Gastroesophageal sphincter (tissue), 4 donors: ENCODE measurements around the gene OR7D4. TPM values are rescaled to one million over a fixed set of nuclear protein-coding genes. Genes with fewer than 3 reads are reported as not detected.
A peak's percentile ranks its signal among the peaks of the same experiment; 100 is the strongest.
"Not testable (repeated sequence)": the region's sequence is repeated elsewhere in the genome, so short reads cannot be mapped to it uniquely, and the experiment has no call there.

ENCODE experiments used
- ATAC-seq: fragments of 150-250 bp; one replicate; pipeline ENCODE4 v1.9.1; 2016; ENCODE audit warnings: mild to moderate bottlenecking, moderate library complexity
- H3K27ac ChIP-seq, 4 donors: fragments of 200-600 bp; sonication (generic) in 3 of 4; 1 replicate in 3 of 4; 2 replicates in 1 of 4; pipeline ENCODE4 v1.5.1; 2016 to 2019
- H3K27me3 ChIP-seq: fragments of 200-600 bp; sonication (generic); one replicate; pipeline ENCODE4 v1.5.1; 2019
- H3K36me3 ChIP-seq, 2 donors: fragments of 200-600 bp; sonication (generic); one replicate each; pipeline ENCODE4 v1.5.1; 2019; ENCODE audit warnings: control low read depth in 1 of 2
- H3K4me1 ChIP-seq, 3 donors: fragments of 200-600 bp; sonication (generic); 1 replicate in 2 of 3; 2 replicates in 1 of 3; pipeline ENCODE4 v1.5.1; 2016 to 2019; ENCODE audit warnings: control low read depth in 2 of 3
- H3K4me3 ChIP-seq, 2 donors: fragments of 200-600 bp; sonication (generic); one replicate each; pipeline ENCODE4 v1.5.1; 2019; ENCODE audit warnings: mild to moderate bottlenecking in 1 of 2, moderate library complexity in 1 of 2
- H3K9me3 ChIP-seq, 3 donors: fragments of 200-600 bp; sonication (generic); one replicate each; pipeline ENCODE4 v1.5.1; 2017 to 2019; ENCODE audit warnings: control low read depth in 2 of 3
- CTCF ChIP-seq, 4 experiments: fragments of 200-600 bp in 2 of 4; fragments of 450-650 bp in 2 of 4; sonication (generic) in 1 of 4; IDR thresholded peaks; one replicate each; pipeline ENCODE4 v1.5.1; 2017 to 2019; ENCODE audit warnings: antibody characterized with exemption in 4 of 4, mild to moderate bottlenecking in 2 of 4, moderate library complexity in 2 of 4
- EP300 ChIP-seq: sonication (generic); formaldehyde crosslinking; IDR thresholded peaks from one replicate; pipeline ENCODE4 v1.6.1; 2017; ENCODE audit warnings: antibody characterized with exemption, mild to moderate bottlenecking
- POLR2A ChIP-seq, 2 donors: fragments of 450-650 bp; IDR thresholded peaks; one replicate each; pipeline ENCODE4 v1.6.1; 2017; ENCODE audit warnings: antibody characterized with exemption in 2 of 2, mild to moderate bottlenecking in 2 of 2, moderate library complexity in 1 of 2
- POLR2AphosphoS5 ChIP-seq: sonication (generic); formaldehyde crosslinking; IDR thresholded peaks from one replicate; pipeline ENCODE4 v1.6.1; 2017; ENCODE audit warnings: antibody characterized with exemption
- WGBS, 2 donors: methylation state at CpG; one replicate each; pipeline ENCODE4 v1.1.5; 2018; ENCODE audit warnings: low coverage in 1 of 2; 5-methylcytosine and 5-hydroxymethylcytosine counted together
- total RNA-seq, 4 donors: library from RNA; depleted of rRNA; stranded (reverse); fragments of >200 nt; gene quantifications; one replicate each; pipeline ENCODE4 v1.1.0, GENCODE V29; 2016

Gene OR7D4
- total RNA-seq = not detected

GRCh38 chr19:9219489-9219888 is at the start of gene OR7D4:
Gene OR7D4 (minus strand): TSS chr19:9219589. CDS start chr19:9214837, 4,752 bp downstream.
- WGBS, 2 donors = 55 to 79% methylated on average over 1 to 3 of the region's 3 CpGs
- ATAC-seq = no peak
- no peak within 1 kb of the TSS for H3K4me3 ChIP-seq

GRCh38 chr19:9251236-9251635 is 31.8 kb upstream of the OR7D4 start:
- H3K4me1 ChIP-seq = no peaks in the 10 kb centered on the region
- no peak for TF ChIP-seq CTCF (IDR thresholded peaks at IDR 0.05)
- no peak for TF ChIP-seq POLR2AphosphoS5
- TF ChIP-seq EP300 = no peak
- no peak for TF ChIP-seq POLR2A (IDR thresholded peaks at IDR 0.05)
- no peak overlapping the region for H3K4me3 ChIP-seq
- peaks cover 10% of the 10 kb centered on the region for H3K27me3 ChIP-seq
- H3K9me3 ChIP-seq = no peaks in the 10 kb centered on the region
- WGBS, 2 donors = 75 to 95% methylated on average over 4 to 5 of the region's 5 CpGs
- H3K36me3 ChIP-seq = no peaks in the 10 kb centered on the region
- no peak overlapping the region for H3K27ac ChIP-seq
- no peak for ATAC-seq

More at GRCh38 chr19:9219489-9219888, at the start of gene OR7D4:
- no peaks in the 10 kb centered on the region for H3K36me3 ChIP-seq
- no peaks in the 10 kb centered on the region for H3K4me1 ChIP-seq
- no peak within 1 kb of the TSS for H3K27ac ChIP-seq
- TF ChIP-seq POLR2A (IDR thresholded peaks at IDR 0.05) = no peak
- TF ChIP-seq EP300 = no peak
- no peak for TF ChIP-seq CTCF (IDR thresholded peaks at IDR 0.05)
- peaks cover 0 to 8% (median 0%) of the 10 kb centered on the region in 3 donors for H3K9me3 ChIP-seq
- peaks cover 15% of the 10 kb centered on the region for H3K27me3 ChIP-seq

- TF ChIP-seq CTCF (IDR thresholded peaks at IDR 0.05) (no peak), POLR2A (IDR thresholded peaks at IDR 0.05) (no peak), EP300 (no peak), POLR2AphosphoS5 (no peak)
- Histone ChIP-seq H3K4me1 (no peaks in the 10 kb centered on the region), H3K27ac (no peak within 1 kb of the TSS), H3K36me3 (no peaks in the 10 kb centered on the region), H3K9me3 (peaks cover 0 to 2% (median 0%) of the 10 kb centered on the region in 3 donors), H3K27me3 (peaks cover 10% of the 10 kb centered on the region), H3K4me3 (no peak within 1 kb of the TSS)
- WGBS, 2 donors = 63 to 67% methylated on average over 1 of the region's 1 CpG
- no peak for ATAC-seq
Measured at GRCh38 chr19:9250630-9251029, 31.2 kb upstream of the OR7D4 start, which contains the start of gene OR7E24. Gene OR7E24 (plus strand): TSS chr19:9250930. CDS start chr19:9251044, 114 bp downstream.

- peaks cover 22% of the 10 kb centered on the region for H3K27me3 ChIP-seq
- H3K27ac ChIP-seq = no peak overlapping the region
- peak overlapping the region; percentile 32 to 37 for H3K4me3 ChIP-seq
- no peak for TF ChIP-seq POLR2AphosphoS5
- TF ChIP-seq CTCF (IDR thresholded peaks at IDR 0.05) = peak; percentile 71 to 90 (median 82)
- no peak for TF ChIP-seq EP300
- TF ChIP-seq POLR2A (IDR thresholded peaks at IDR 0.05) = no peak
- ATAC-seq = peak; percentile 69
- peaks cover 0 to 5% (median 0%) of the 10 kb centered on the region in 3 donors for H3K4me1 ChIP-seq
- 0 to 12% methylated on average over 7 to 10 of the region's 13 CpGs for WGBS, 2 donors
- H3K36me3 ChIP-seq = no peaks in the 10 kb centered on the region
- no peaks in the 10 kb centered on the region for H3K9me3 ChIP-seq
Measured at GRCh38 chr19:9205501-9206113, 13.8 kb downstream of the OR7D4 start.

- H3K4me1 ChIP-seq, H3K9me3 ChIP-seq, H3K36me3 ChIP-seq, H3K4me3 ChIP-seq, ATAC-seq, H3K27ac ChIP-seq: not testable (repeated sequence)
- WGBS, 2 donors = 100% methylated on average over 1 of the region's 2 CpGs; no CpG with 5 or more reads in 1 of the 2 donors
- H3K27me3 ChIP-seq = peaks cover 48% of the 10 kb centered on the region
Measured at GRCh38 chr19:9198044-9198443, 21.3 kb downstream of the OR7D4 start.
